ENCODE data around the gene LEAP2. TPM values are rescaled to one million over a fixed set of nuclear protein-coding genes. Genes with fewer than 3 reads are reported as not detected.

LEAP2 gene
- total and polyA plus RNA-seq, 9 donors, result 0.74 to 3.2 (median 1.5) TPM

Other genes with a start within 250 kb of the LEAP2 start
- not detected for gene IL13, start 215.5 kb upstream of the LEAP2 start, total RNA-seq
- under 1 TPM in 1 of 8 donors, not detected in 7; 0.17 TPM for gene IL13, start 215.5 kb upstream of the LEAP2 start, polyA plus RNA-seq (ENCODE audit: insufficient read depth in 1 of 8, insufficient read length in 8 of 8, low replicate concordance in 1 of 8)
- gene IL4, start 199.7 kb upstream of the LEAP2 start, total RNA-seq, result not detected
- under 1 TPM in 1 of 8 donors, not detected in 7; 0.18 TPM for gene IL4, start 199.7 kb upstream of the LEAP2 start, polyA plus RNA-seq (ENCODE audit: insufficient read depth in 1 of 8, insufficient read length in 8 of 8, low replicate concordance in 1 of 8)
- 6.0 TPM for gene KIF3A, start 136.1 kb upstream of the LEAP2 start, total RNA-seq
- gene KIF3A, start 136.1 kb upstream of the LEAP2 start, polyA plus RNA-seq (ENCODE audit: insufficient read depth in 1 of 8, insufficient read length in 8 of 8, low replicate concordance in 1 of 8), result 10 to 100 TPM in 1 of 8 donors, 1 to 10 TPM in 7; 4.2 to 10.3 (median 7.0) TPM
- gene CCNI2, start 126.2 kb upstream of the LEAP2 start, total RNA-seq, result not detected
- gene CCNI2, start 126.2 kb upstream of the LEAP2 start, polyA plus RNA-seq (ENCODE audit: insufficient read depth in 1 of 8, insufficient read length in 8 of 8, low replicate concordance in 1 of 8), result 1 to 10 TPM in 3 of 8 donors, under 1 TPM in 5; 0.24 to 2.3 (median 0.83) TPM
- gene SEPTIN8, start 96.4 kb upstream of the LEAP2 start, total RNA-seq, result 39.2 TPM
- 10 to 100 TPM; 34.6 to 56.1 (median 42.1) TPM for gene SEPTIN8, start 96.4 kb upstream of the LEAP2 start, polyA plus RNA-seq (ENCODE audit: insufficient read depth in 1 of 8, insufficient read length in 8 of 8, low replicate concordance in 1 of 8)
- gene SOWAHA, start 60.4 kb upstream of the LEAP2 start, total RNA-seq, result 0.04 TPM
- gene SOWAHA, start 60.4 kb upstream of the LEAP2 start, polyA plus RNA-seq (ENCODE audit: insufficient read depth in 1 of 8, insufficient read length in 8 of 8, low replicate concordance in 1 of 8), result 1 to 10 TPM in 1 of 8 donors, under 1 TPM in 6, not detected in 1; 0.05 to 2.5 (median 0.13) TPM
- 2.4 TPM for gene SHROOM1, start 43.0 kb upstream of the LEAP2 start, total RNA-seq
- gene SHROOM1, start 43.0 kb upstream of the LEAP2 start, polyA plus RNA-seq (ENCODE audit: insufficient read depth in 1 of 8, insufficient read length in 8 of 8, low replicate concordance in 1 of 8), result 1 to 10 TPM; 1.6 to 3.2 (median 2.5) TPM
- 0.40 TPM for gene GDF9, start 7.2 kb upstream of the LEAP2 start, total RNA-seq
- 1 to 10 TPM in 1 of 8 donors, under 1 TPM in 7; 0.39 to 1.0 (median 0.62) TPM for gene GDF9, start 7.2 kb upstream of the LEAP2 start, polyA plus RNA-seq (ENCODE audit: insufficient read depth in 1 of 8, insufficient read length in 8 of 8, low replicate concordance in 1 of 8)
- 447 TPM for gene UQCRQ, start 7.0 kb upstream of the LEAP2 start, total RNA-seq
- gene UQCRQ, start 7.0 kb upstream of the LEAP2 start, polyA plus RNA-seq (ENCODE audit: insufficient read depth in 1 of 8, insufficient read length in 8 of 8, low replicate concordance in 1 of 8), result 100 to 1,000 TPM; 154 to 236 (median 187) TPM
- 32.3 TPM for gene AFF4, start 90.0 kb downstream of the LEAP2 start, total RNA-seq
- gene AFF4, start 90.0 kb downstream of the LEAP2 start, polyA plus RNA-seq (ENCODE audit: insufficient read depth in 1 of 8, insufficient read length in 8 of 8, low replicate concordance in 1 of 8), result 10 to 100 TPM; 25.5 to 51.8 (median 39.7) TPM
- 11.6 TPM for gene ZCCHC10, start 152.9 kb downstream of the LEAP2 start, total RNA-seq
- gene ZCCHC10, start 152.9 kb downstream of the LEAP2 start, polyA plus RNA-seq (ENCODE audit: insufficient read depth in 1 of 8, insufficient read length in 8 of 8, low replicate concordance in 1 of 8), result 10 to 100 TPM; 17.6 to 28.0 (median 23.0) TPM
- gene HSPA4, start 178.3 kb downstream of the LEAP2 start, total RNA-seq, result 59.8 TPM
- gene HSPA4, start 178.3 kb downstream of the LEAP2 start, polyA plus RNA-seq (ENCODE audit: insufficient read depth in 1 of 8, insufficient read length in 8 of 8, low replicate concordance in 1 of 8), result 10 to 100 TPM; 55.7 to 83.9 (median 74.0) TPM

All from muscle of leg (tissue), 9 donors.